ENCODE data around the gene HAUS7.

DNA sequence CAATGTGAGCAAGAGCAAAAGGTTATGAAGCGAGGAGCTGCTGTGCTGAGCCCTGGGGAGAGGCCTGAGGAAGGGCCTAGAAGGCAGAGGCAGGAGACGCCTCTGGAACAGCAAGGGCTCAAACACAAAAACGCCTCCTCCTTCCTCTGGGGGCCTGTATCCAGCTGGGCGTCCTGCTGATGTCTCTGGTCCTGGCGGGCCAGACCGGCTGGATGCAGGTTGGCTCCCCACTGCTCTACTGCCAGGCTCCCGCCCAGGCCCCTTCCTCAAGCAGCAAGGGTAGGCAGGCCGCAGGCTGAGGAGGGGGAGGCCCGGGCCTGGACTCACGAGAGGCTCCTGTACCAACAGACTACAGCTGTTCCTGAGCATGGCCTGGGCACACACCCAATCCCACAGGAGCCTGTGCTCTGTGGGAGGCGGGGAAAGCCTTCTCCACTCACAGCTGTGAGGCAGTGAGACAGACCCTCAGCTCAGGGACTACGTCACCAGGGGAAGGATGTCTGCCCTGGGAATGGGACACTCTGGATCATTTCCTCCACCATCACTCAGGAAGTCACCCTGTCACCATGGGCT lies 2.3 kb downstream of the HAUS7 start:
- TF ChIP-seq, protein P1, sequence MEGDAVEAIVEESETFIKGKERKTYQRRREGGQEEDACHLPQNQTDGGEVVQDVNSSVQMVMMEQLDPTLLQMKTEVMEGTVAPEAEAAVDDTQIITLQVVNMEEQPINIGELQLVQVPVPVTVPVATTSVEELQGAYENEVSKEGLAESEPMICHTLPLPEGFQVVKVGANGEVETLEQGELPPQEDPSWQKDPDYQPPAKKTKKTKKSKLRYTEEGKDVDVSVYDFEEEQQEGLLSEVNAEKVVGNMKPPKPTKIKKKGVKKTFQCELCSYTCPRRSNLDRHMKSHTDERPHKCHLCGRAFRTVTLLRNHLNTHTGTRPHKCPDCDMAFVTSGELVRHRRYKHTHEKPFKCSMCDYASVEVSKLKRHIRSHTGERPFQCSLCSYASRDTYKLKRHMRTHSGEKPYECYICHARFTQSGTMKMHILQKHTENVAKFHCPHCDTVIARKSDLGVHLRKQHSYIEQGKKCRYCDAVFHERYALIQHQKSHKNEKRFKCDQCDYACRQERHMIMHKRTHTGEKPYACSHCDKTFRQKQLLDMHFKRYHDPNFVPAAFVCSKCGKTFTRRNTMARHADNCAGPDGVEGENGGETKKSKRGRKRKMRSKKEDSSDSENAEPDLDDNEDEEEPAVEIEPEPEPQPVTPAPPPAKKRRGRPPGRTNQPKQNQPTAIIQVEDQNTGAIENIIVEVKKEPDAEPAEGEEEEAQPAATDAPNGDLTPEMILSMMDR (IDR thresholded peaks at IDR 0.05) = no peak
- TF ChIP-seq, protein P2, sequence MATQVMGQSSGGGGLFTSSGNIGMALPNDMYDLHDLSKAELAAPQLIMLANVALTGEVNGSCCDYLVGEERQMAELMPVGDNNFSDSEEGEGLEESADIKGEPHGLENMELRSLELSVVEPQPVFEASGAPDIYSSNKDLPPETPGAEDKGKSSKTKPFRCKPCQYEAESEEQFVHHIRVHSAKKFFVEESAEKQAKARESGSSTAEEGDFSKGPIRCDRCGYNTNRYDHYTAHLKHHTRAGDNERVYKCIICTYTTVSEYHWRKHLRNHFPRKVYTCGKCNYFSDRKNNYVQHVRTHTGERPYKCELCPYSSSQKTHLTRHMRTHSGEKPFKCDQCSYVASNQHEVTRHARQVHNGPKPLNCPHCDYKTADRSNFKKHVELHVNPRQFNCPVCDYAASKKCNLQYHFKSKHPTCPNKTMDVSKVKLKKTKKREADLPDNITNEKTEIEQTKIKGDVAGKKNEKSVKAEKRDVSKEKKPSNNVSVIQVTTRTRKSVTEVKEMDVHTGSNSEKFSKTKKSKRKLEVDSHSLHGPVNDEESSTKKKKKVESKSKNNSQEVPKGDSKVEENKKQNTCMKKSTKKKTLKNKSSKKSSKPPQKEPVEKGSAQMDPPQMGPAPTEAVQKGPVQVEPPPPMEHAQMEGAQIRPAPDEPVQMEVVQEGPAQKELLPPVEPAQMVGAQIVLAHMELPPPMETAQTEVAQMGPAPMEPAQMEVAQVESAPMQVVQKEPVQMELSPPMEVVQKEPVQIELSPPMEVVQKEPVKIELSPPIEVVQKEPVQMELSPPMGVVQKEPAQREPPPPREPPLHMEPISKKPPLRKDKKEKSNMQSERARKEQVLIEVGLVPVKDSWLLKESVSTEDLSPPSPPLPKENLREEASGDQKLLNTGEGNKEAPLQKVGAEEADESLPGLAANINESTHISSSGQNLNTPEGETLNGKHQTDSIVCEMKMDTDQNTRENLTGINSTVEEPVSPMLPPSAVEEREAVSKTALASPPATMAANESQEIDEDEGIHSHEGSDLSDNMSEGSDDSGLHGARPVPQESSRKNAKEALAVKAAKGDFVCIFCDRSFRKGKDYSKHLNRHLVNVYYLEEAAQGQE (IDR thresholded peaks at IDR 0.05; ENCODE audit: insufficient read depth in 1 of 2, low read depth in 2 of 2, low read length in 1 of 2) = no peak
- no peak for TF ChIP-seq POLR2AphosphoS5 (IDR thresholded peaks at IDR 0.05; ENCODE audit: low read depth, low read length)
- TF ChIP-seq SIN3A (IDR thresholded peaks at IDR 0.05; ENCODE audit: borderline replicate concordance, insufficient read depth, low read depth, low read length) = no peak
